ENCODE results near the gene ERH.

The ERH gene

GRCh38 chr14:69355154-69355597, 42.9 kb downstream of the ERH start:
- no peak for DNase-seq

GRCh38 chr14:69354383-69355153, 43.5 kb downstream of the ERH start:
- no peak for DNase-seq

- no peak for DNase-seq
Observed at GRCh38 chr14:69353168-69353567, 44.9 kb downstream of the ERH start.

- DNase-seq, result no peak
Observed at GRCh38 chr14:69351911-69352310, 46.2 kb downstream of the ERH start.

GRCh38 chr14:69351385-69351784, 46.7 kb downstream of the ERH start:
- DNase-seq, result no peak

GRCh38 chr14:69350892-69351291, 47.2 kb downstream of the ERH start:
- DNase-seq, result no peak

GRCh38 chr14:69349091-69349777, 48.9 kb downstream of the ERH start:
- DNase-seq, result no peak

- peak; percentile 54 for DNase-seq
Observed at GRCh38 chr14:69346710-69347109, 51.4 kb downstream of the ERH start.

- peak; percentile 19 for DNase-seq
Observed at GRCh38 chr14:69345402-69345801, 52.7 kb downstream of the ERH start.

GRCh38 chr14:69344171-69344570, 53.9 kb downstream of the ERH start:
- no peak for DNase-seq

- DNase-seq, result no peak
Observed at GRCh38 chr14:69342928-69343525, 55.1 kb downstream of the ERH start.

GRCh38 chr14:69339426-69339825, 58.7 kb downstream of the ERH start:
- DNase-seq, result no peak

GRCh38 chr14:69337984-69338383, 60.1 kb downstream of the ERH start:
- no peak for DNase-seq

GRCh38 chr14:69335371-69335771, 62.7 kb downstream of the ERH start:
- no peak for DNase-seq

GRCh38 chr14:69334576-69334975, 63.5 kb downstream of the ERH start:
- no peak for DNase-seq

- no peak for DNase-seq
Observed at GRCh38 chr14:69333791-69334337, 64.2 kb downstream of the ERH start.

- DNase-seq, result no peak
Observed at GRCh38 chr14:69332782-69333395, 65.2 kb downstream of the ERH start.

GRCh38 chr14:69331206-69331605, 66.9 kb downstream of the ERH start:
- no peak for DNase-seq

Data from NCI-H69 (cell line).